ENCODE measurements around the gene VASH1. TPM values are rescaled to one million over a fixed set of nuclear protein-coding genes. Genes with fewer than 3 reads are reported as not detected.
A peak's percentile ranks its signal among the peaks of the same experiment; 100 is the strongest.

The VASH1 gene
- total RNA-seq, 1 donor from 2014 or later: 6.3 TPM

DNA sequence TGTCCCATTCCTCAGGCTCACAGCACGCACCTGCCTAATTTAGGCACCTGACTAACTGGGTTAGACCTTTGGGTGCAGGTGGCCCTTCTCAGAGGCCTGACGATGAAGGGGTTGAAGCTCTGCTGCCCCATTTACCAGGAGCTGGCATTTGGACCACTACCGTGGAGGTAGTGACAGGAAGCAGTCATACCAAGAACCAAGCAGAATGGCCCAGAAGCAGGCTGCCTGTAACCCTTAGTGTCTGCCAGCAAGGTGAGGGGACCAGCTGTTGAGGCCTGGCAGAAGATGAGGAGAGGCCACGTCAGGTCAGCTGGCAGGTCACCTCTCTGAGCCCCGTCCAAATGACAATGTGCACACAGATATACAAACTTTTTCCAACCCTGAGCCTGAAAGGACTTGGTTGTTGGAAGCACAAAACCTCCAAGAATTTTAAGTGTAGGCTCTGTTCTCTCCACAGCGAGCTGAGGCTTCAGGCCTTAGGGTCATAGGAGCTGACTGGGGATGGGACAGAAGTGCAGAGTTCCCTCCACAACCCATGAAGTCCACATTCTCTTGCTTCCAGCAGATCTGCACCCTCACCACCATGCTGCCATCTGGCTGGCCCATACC is 23.1 kb downstream of the VASH1 start:
- no peak for DNase-seq (ENCODE audit: low read depth in 2 of 2)

DNA sequence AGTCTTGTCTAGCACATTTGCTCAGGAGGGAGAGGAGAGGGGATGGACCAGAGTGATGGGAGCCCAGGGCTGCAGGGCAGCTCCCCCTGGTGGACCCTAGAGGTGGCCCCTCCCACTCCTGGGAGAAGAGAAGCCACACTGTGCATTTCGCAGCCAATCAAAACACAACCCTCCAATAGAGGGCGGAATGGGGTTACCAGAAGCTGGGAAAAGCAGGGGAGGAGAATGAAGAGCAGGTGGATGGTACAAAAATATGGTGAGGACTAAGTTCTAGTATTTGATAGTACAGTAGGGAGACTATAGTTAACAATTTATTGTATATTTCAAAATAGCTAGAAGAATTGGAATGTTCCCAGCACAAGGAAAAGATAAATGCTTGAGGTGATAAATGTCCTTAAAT is 23.6 kb downstream of the VASH1 start:
- DNase-seq (ENCODE audit: low read depth in 2 of 2): peak; percentile 70 to 88

- no peak for DNase-seq (ENCODE audit: low read depth in 2 of 2)
Measured at GRCh38 chr14:76786601-76787000, 25.3 kb downstream of the VASH1 start.

GRCh38 chr14:76792422-76792821 is 31.2 kb downstream of the VASH1 start:
- no peak for DNase-seq (ENCODE audit: low read depth in 2 of 2)

- no peak for DNase-seq (ENCODE audit: low read depth in 2 of 2)
Measured at GRCh38 chr14:76793324-76793723, 32.1 kb downstream of the VASH1 start.

DNA sequence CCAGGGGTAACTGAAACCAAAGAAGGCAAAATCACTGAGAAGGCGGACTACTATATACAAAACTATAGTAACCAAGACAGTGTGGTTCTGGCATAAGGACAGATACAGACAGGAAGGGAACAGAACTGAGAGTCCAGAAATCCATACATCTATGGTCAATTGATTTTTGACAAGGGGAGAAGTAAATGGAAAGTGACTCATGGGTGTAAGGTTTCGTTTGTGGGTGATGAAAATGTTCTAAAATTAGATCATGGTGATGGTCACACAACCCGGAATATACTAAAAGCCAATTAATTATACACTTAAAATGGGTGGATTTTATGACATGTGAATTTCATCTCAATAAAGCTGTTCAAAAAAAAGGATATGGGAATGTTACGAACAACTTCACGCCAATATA is 32.7 kb downstream of the VASH1 start:
- no peak for DNase-seq (ENCODE audit: low read depth in 2 of 2)

GRCh38 chr14:76806446-76806845 is 45.2 kb downstream of the VASH1 start:
- no peak for DNase-seq (ENCODE audit: low read depth in 2 of 2)

DNA sequence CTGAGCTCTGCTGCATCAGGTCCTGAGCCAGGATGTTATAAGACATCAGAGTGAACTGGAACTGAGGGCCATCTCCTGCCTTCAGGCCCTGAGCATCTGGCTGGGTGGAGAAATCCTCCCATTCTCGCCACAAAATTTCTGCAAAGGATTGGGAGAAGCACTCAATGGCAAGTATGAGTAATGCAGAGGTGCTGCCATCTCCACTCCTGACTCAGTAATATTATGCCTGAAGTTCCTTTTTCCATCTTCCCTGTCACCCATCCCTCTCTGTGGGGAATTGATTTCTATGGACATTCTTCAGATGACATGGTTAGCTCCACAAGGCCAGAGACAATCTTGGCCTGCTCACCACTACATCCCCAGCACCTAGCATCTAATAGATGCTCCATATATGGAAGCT is 46.7 kb downstream of the VASH1 start:
- no peak for DNase-seq (ENCODE audit: low read depth in 2 of 2)

- no peak for DNase-seq (ENCODE audit: low read depth in 2 of 2)
Measured at GRCh38 chr14:76808990-76809389, 47.7 kb downstream of the VASH1 start.

DNA sequence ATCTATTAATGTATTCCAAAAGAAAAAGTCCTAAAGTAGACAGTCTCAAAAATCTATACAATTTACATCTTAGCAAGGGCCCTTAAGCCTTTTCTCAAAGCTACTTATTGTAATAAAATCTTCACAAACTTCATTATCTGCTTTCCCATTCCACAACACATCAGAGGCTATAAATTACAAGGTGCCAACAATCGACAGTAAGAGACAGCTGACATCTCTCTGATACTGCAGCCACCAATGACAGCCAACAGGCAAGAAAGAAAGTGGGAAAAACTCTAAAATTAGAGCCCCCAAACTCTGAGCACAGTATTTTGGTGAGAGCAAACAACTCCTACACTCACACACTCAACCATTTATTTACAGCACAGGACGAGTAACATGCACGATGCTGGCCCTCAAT is 49.3 kb downstream of the VASH1 start:
- DNase-seq (ENCODE audit: low read depth in 2 of 2): no peak

DNA sequence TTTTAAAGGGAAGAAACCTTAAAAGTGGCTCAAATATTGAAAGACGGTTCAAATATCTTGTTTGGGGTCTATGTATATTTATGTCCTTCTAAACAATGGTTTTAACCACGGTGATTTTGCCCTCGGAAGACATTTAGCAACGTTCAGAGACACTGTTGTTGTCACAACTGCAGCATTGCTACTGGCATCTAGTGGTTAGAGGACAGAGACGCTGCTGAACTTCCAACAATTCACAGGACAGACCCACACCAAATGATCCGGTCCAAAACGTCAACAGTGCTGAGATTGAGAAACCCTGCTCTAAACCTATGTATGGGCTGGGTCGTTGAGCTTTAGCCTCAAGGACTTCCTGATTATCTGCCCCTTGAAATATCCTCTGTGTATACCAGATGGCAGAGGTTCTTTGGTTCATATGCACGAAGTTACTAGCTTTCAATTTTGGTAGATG is 49.7 kb downstream of the VASH1 start:
- peak; percentile 21 to 48 for DNase-seq (ENCODE audit: low read depth in 2 of 2)

DNA sequence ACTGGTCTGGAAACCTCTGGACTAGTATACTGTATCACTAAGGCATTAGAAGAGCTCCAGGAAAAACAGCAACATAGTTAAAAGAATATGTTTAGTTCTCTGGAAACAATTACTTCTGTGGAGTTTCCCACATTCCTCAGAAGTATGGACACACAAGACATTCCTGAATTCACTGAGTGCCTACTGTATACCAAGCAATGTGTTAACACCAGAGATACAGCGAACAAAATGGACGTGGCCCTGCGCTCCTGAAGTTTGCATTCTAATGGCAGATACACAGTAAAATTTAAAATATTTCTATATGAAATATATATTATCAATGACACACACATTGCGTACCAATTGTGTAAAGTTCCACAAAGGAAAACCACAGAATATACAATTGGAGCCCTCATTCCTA is 50.3 kb downstream of the VASH1 start:
- DNase-seq (ENCODE audit: low read depth in 2 of 2): peak in 1 of 2 donors; percentile 24

- DNase-seq (ENCODE audit: low read depth in 2 of 2): peak in 1 of 2 donors; percentile 7
Measured at GRCh38 chr14:76812093-76812421, 50.8 kb downstream of the VASH1 start.

GRCh38 chr14:76812422-76813383 is 51.4 kb downstream of the VASH1 start, which contains the start of gene ANGEL1:
ANGEL1 (minus strand) TSS chr14:76812882; CDS start chr14:76812827, 55 bp downstream.
- DNase-seq (ENCODE audit: low read depth in 2 of 2): peak; percentile 74 to 93

GRCh38 chr14:76814726-76815645 is 53.7 kb downstream of the VASH1 start:
- DNase-seq (ENCODE audit: low read depth in 2 of 2): no peak

DNA sequence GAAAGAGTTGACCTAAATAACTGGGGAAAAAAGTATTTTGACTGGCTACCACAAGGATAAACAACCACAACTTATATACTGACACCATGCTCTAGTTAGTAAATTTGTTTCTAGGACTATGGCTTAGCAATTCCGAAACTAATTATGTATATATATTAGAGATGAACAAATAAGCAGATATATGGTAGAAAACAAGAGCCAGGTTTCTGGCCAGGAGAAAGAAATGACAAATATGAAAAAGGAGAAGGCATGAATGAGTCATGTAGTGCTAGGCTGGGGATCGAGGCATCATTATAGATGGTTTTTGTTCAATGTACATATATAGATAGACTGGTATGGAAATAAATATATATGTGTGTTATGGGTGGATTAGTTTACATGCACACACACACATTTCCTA is 59.4 kb downstream of the VASH1 start:
- no peak for DNase-seq (ENCODE audit: low read depth in 2 of 2)

DNA sequence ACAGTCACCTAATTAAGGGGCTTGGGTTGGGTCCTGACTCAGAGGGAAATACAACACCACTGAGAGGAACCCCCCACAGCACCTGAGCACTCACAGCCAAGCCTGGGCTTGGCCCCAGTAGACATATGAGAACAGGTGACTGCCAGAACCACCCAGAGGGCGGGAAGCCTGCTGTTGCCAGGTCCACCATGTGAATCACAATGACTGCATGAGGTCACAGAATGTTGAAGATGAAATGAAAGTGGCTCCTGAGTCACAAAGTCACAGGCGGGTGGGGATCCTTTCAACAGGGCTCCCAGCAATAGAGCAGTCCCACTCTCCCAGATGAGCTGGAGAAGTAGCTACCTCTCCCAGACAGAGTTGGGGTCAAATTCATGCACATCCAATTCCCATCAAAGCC is 64.9 kb downstream of the VASH1 start, which contains the start of gene LRRC74A:
Gene LRRC74A, plus strand, starts transcription at position 287 of the 400 bp plus-strand sequence. CDS start 290 bp downstream, outside the sequence.
- DNase-seq (ENCODE audit: low read depth in 2 of 2): no peak

GRCh38 chr14:76827696-76828296 is 66.5 kb downstream of the VASH1 start:
- DNase-seq (ENCODE audit: low read depth in 2 of 2): no peak

DNA sequence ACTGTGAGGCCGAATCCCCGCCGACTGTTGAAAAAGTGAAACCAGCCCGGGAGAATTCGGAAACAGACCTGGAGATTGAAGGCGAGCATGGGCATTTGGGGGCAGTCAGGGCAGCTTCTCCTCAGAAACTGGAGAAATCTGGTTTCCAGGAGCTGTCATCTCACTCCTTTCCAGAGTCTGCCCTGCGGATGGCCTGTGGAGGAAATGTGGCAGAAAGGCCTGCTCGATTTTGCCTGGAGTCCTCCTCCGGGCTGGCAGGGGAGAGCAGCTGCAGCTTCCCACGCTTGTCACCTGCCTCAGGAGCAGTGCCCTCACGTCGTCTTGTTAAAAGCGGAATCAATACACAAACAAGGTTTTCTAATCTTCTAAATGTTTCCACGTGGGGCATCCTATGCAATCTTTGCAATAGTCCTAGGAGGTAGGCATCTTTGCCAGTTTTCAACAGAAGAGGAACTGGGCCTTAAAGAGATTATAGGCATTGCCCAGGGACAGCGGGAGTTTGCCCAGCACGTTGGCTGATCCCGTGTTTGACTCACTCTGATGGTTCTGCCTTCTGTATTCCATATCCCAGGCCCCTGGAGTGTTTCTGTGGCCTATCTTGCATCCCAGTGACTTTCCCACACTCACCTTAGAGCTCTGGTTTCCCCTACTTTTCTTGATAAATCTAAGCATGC is 67.2 kb downstream of the VASH1 start:
- no peak for DNase-seq (ENCODE audit: low read depth in 2 of 2)

DNA sequence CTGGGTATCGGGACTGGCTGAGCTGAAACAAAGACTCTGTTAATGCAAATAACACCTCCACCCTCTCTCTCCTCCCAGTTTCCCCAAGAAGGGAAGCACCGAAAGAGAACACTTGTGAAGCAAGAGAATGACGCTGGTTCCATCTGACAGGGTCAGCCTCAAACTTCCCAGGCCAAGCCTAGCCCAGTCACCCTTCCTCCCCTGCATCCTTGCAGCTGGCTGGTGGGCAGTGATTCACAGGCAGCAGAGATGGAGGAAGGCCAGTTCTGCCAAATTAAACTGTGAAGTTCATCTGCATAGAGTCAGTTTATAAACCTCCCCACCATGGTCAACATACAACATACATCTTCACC is 67.7 kb downstream of the VASH1 start:
- DNase-seq (ENCODE audit: low read depth in 2 of 2): no peak
